NK-92 (cell line): ENCODE measurements around the gene SERPING1.
"Not testable (repeated sequence)": the region's sequence is repeated elsewhere in the genome, so short reads cannot be mapped to it uniquely, and the experiment has no call there.

Experiments
- DNase-seq: peaks from one replicate; lab custom pipeline; 2025; ENCODE audit not compliant: unreplicated experiment; lab: John Stamatoyannopoulos, UW

Gene SERPING1

DNA sequence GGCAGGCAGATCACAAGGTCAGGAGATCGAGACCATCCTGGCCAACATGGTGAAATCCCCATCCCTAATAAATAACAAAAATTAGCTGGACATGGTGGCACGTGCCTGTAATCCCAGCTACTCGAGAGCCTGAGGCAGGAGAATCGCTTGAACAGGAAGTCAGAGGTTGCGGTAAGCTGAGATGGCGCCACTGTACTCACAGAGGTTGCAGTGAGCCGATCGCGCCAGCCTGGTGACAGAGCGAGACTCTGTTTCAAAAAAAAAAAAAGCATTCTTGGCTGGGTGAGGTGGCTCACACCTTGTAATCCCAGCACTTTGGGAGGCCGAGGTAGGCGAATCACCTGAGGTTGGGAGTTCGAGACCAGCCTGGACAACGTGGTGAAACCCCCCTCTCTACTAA, 54.7 kb downstream of the SERPING1 start:
- DNase-seq = not testable (repeated sequence)

DNA sequence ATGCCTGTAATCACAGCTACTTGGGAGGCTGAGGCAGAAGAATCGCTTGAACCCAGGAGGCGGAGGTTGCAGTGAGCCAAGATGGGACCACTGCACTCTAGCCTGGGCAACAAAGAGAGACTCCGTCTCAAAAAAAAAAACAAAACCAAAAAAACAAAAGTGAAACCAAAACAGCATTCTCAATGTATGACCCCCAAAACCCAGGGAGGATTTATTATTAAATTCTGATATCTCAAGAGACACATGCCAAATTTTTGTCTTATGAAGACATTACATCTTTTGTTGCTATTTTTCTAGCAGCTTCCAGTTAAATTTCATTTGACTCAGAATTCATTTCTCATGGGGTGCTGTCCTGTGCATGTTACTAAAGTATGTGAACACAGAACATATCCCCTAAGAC, 55.2 kb downstream of the SERPING1 start:
- no peak for DNase-seq

DNA sequence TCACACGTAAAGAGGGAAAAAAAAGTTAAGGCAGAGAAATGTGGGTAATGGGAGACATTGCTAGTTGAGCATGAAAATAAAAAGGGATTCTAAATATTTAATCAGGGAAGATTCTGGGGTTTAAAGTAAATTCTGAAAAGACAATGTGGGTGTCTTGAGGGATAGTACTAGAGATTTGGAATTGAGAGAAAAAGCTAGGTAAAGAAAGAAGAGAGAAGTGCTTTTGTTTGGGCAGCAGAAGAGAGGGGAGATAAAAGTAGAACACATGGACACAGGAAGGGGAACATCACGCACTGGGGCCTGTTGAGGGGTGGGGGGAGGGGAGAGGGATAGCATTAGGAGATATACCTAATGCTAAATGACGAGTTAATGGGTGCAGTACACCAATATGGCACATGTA, 55.7 kb downstream of the SERPING1 start:
- DNase-seq = no peak

DNA sequence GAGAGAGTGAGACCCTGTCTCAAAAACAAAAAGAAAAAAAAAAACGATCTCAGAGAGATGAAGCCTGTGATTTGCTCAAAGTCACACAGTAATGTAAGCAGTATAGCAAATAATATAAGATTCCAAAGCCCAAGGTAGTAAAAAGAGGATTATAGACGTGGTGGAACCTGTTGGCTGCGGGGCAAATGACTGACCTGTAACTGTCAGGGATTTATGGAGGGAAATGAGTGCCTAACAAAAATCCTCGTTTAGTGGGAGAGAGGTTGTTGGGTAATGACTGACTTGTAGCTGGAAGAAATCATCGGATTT, 59.4 kb downstream of the SERPING1 start:
- no peak for DNase-seq

DNA sequence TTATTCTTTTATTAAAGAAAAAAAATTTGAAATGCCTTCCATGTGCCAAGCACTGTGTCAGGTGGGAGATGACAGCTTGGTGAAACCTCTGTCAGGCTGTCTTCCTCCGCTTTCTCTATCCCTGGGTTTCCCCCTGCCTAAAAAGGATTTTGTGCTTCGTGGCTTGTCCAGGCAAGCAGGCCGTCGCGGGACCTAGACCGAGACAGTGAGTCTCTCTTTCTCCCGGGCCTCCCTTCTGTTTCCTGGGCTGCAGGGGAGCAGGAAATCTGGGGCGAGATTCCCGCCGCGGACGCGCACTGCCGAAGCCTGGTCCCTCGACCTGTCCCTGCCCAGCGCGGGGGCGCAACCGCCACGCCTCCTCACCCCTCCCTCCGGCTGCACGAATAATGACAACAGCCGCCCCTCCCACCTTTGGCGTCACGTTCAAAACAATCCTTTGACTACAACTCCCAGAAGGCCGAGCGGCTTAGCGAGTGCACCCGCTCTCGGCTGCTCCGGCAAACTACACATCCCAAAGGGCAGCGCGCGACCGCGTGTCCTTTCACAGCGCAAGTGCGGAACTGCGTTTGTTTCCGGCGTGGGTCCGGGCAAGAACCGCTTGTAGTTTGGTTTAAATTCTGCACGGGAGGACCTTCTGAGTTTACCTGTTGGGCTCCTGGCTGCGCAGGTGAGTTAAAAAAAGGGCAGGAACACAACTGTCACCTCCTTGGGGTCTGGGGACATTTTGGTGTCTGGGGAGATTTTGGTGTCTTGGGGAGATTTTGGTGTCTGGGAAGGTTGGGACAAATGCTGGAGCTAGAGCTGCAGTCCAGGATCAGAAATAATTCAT, 59.9 kb downstream of the SERPING1 start, which contains the start of gene CLP1:
Gene CLP1, plus strand, starts transcription at position 569 of the 829 bp plus-strand sequence. CDS start 1,715 bp downstream, outside the sequence.
- DNase-seq = peak; percentile 93

DNA sequence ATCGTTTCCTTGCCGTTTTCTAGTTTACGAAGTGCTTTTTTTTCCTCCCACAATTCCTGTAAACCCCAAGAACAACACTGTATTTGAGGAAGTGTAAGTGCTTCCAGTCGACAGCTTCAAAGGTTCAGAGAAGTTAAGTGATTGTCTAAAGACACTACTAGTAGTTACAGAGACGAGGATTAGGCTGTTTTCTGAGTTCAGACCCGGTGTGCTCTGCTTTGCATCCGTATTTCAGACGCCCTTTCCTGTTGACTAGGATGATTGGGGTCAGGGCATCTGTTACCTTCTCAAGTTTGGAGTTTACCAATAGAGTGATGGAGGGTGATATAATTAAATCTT, 60.5 kb downstream of the SERPING1 start:
- no peak for DNase-seq

DNA sequence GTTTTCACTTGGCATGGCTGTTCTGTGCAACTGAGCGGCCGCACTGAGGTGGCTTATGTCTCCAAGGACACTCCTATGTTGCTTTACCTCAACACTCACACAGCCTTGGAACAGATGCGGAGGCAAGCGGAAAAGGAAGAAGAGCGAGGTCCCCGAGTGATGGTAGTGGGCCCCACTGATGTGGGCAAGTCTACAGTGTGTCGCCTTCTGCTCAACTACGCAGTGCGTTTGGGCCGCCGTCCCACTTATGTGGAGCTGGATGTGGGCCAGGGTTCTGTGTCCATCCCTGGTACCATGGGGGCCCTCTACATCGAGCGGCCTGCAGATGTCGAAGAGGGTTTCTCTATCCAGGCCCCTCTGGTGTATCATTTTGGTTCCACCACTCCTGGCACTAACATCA, 62.2 kb downstream of the SERPING1 start:
- DNase-seq = no peak

DNA sequence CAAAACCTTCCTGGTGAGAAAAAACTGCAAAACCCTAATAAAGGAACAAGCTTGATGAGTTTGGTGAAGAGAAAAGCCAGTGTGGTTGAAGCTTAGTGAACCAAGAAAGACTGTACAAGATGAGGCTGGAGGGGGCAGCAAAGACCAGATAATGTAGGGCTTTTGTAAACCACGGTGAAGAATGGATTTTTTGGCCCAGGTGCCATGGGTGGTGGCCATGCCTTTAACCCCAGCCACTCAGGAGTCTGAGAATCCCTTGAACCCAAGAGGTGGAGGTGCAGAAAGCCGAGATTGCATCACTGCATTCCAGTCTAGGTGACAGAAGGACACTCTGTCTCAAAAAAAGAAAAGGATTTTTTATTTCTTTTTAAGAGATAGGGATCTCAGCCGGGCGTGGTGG, 65.4 kb downstream of the SERPING1 start:
- DNase-seq = no peak

DNA sequence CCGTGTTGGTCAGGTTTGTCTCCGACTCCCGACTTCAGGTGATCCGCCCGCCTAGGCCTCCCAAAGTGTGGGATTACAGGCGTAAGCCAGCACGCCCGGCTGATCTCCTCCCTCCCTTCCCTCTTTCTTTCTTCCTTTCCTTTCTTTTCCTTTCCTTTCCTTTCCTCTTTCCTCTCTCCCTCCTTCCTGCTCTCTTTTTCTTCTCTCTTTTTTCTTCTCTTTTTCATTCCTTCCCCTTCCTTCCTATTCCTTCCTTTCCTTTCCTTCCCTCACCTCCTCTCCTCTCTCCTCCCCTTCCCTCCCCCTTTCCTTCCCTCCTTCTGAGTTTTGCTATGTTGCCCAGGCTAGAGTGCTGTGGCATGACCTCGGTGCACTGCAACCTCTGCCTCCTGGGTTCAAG, 66.5 kb downstream of the SERPING1 start:
- DNase-seq = no peak
